Measurements from ENCODE around the gene FOXR2. TPM values are rescaled to one million over a fixed set of nuclear protein-coding genes. Genes with fewer than 3 reads are reported as not detected.

Gene FOXR2
- not detected for total RNA-seq

- ATAC-seq, result no peak
These were observed at the start of gene FOXR2 for GRCh38 chrX:55623100-55623499. TSS of gene FOXR2 (plus strand) at chrX:55623400. CDS start at chrX:55623712, 312 bp downstream.

GRCh38 chrX:55579115-55579514, 44.1 kb upstream of the FOXR2 start:
- Histone ChIP-seq H3K9me3 (peaks cover 0 to 7% (median 0%) of the 10 kb centered on the region in 3 donors), H3K4me3 (no peak overlapping the region), H3K27me3 (no peaks in the 10 kb centered on the region), H3K36me3 (no peaks in the 10 kb centered on the region), H3K4me1 (no peaks in the 10 kb centered on the region), H3K27ac (no peak overlapping the region)
- in situ Hi-C loops (cut with MboI; ENCODE audit: low sequenced_read_pairs in 4 of 4), result no loop called here
- DNase-seq (no peak), ATAC-seq (no peak)
- TF ChIP-seq POLR2A (IDR thresholded peaks at IDR 0.05) (no peak), CTCF (IDR thresholded peaks at IDR 0.05 in 4 of 5, conservative IDR thresholded peaks at IDR 0.05 in 1 of 5) (no peak)
- intact Hi-C loops (cut with DNase I; ENCODE audit: low total_unique reads), result no loop called here

More at GRCh38 chrX:55623100-55623499, at the start of gene FOXR2:
- TF ChIP-seq CTCF (IDR thresholded peaks at IDR 0.05 in 4 of 5, conservative IDR thresholded peaks at IDR 0.05 in 1 of 5) (no peak), POLR2A (IDR thresholded peaks at IDR 0.05) (no peak)
- Histone ChIP-seq H3K9me3 (no peaks in the 10 kb centered on the region), H3K4me3 (no peak within 1 kb of the TSS), H3K27me3 (peaks cover 0 to 6% (median 0%) of the 10 kb centered on the region in 3 donors), H3K27ac (no peak within 1 kb of the TSS), H3K4me1 (no peaks in the 10 kb centered on the region), H3K36me3 (no peaks in the 10 kb centered on the region)
- intact Hi-C loops (cut with DNase I; ENCODE audit: low total_unique reads), result no loop called here
- no peak for DNase-seq
- in situ Hi-C loops (cut with MboI; ENCODE audit: low sequenced_read_pairs in 4 of 4), result loop anchor here in 1 of 4 donors (25.0 kb wide), 1 partner anchor 89 kb away; the partner anchor contains the start of gene RRAGB

- Histone ChIP-seq H3K4me1 (no peaks in the 10 kb centered on the region), H3K4me3 (no peak overlapping the region), H3K27ac (no peak overlapping the region), H3K9me3 (peaks cover 0 to 7% (median 0%) of the 10 kb centered on the region in 3 donors), H3K36me3 (no peaks in the 10 kb centered on the region), H3K27me3 (no peaks in the 10 kb centered on the region)
- intact Hi-C loops (cut with DNase I; ENCODE audit: low total_unique reads) (no loop called here), in situ Hi-C loops (cut with MboI; ENCODE audit: low sequenced_read_pairs in 4 of 4) (no loop called here)
- no peak for ATAC-seq
- no peak for DNase-seq
- TF ChIP-seq POLR2A (IDR thresholded peaks at IDR 0.05) (no peak), CTCF (IDR thresholded peaks at IDR 0.05 in 4 of 5, conservative IDR thresholded peaks at IDR 0.05 in 1 of 5) (no peak)
These were observed 40.8 kb upstream of the FOXR2 start for GRCh38 chrX:55582447-55582846.

GRCh38 chrX:55593296-55593695, 29.9 kb upstream of the FOXR2 start:
- intact Hi-C loops (cut with DNase I; ENCODE audit: low total_unique reads), result no loop called here
- peaks cover 0 to 3% (median 0%) of the 10 kb centered on the region in 3 donors for H3K27me3 ChIP-seq
- in situ Hi-C loops (cut with MboI; ENCODE audit: low sequenced_read_pairs in 4 of 4), result no loop called here
- no peaks in the 10 kb centered on the region for H3K4me1 ChIP-seq
- H3K9me3 ChIP-seq, result no peaks in the 10 kb centered on the region
- no peak for TF ChIP-seq CTCF (IDR thresholded peaks at IDR 0.05 in 4 of 5, conservative IDR thresholded peaks at IDR 0.05 in 1 of 5)
- ATAC-seq (no peak), DNase-seq (no peak)
- no peak overlapping the region for H3K4me3 ChIP-seq
- no peak overlapping the region for H3K27ac ChIP-seq
- no peaks in the 10 kb centered on the region for H3K36me3 ChIP-seq

GRCh38 chrX:55593756-55594257, 29.4 kb upstream of the FOXR2 start:
- Histone ChIP-seq H3K4me1 (no peaks in the 10 kb centered on the region), H3K27me3 (peaks cover 0 to 7% (median 0%) of the 10 kb centered on the region in 3 donors), H3K9me3 (no peaks in the 10 kb centered on the region), H3K36me3 (no peaks in the 10 kb centered on the region), H3K27ac (no peak overlapping the region), H3K4me3 (no peak overlapping the region)
- intact Hi-C loops (cut with DNase I; ENCODE audit: low total_unique reads), result no loop called here
- in situ Hi-C loops (cut with MboI; ENCODE audit: low sequenced_read_pairs in 4 of 4), result no loop called here
- TF ChIP-seq CTCF (IDR thresholded peaks at IDR 0.05 in 4 of 5, conservative IDR thresholded peaks at IDR 0.05 in 1 of 5) (no peak), POLR2A (IDR thresholded peaks at IDR 0.05) (no peak)
- DNase-seq (no peak), ATAC-seq (no peak)

Measured in gastrocnemius medialis (tissue), 4 donors.